Measurements from ENCODE around the gene MED17. TPM values are rescaled to one million over a fixed set of nuclear protein-coding genes. Genes with fewer than 3 reads are reported as not detected.
"Not testable (repeated sequence)": the region's sequence is repeated elsewhere in the genome, so short reads cannot be mapped to it uniquely, and the experiment has no call there.

MED17 gene
- total and polyA plus RNA-seq, 2 donors: 26.8 to 27.6 TPM

- H3K9me3 ChIP-seq (ENCODE audit: control insufficient read depth in 2 of 2, insufficient read depth in 1 of 2, low read length in 1 of 2): peaks cover 0 to 4% of the 10 kb centered on the region in 2 donors
- no peak overlapping the region for H3K27ac ChIP-seq (ENCODE audit: low read depth in 1 of 2, low read length in 1 of 2)
- H3K4me1 ChIP-seq (ENCODE audit: control insufficient read depth in 2 of 2, insufficient read depth in 2 of 2, low read length in 2 of 2): no peaks in the 10 kb centered on the region
- H3K4me3 ChIP-seq (ENCODE audit: low read length in 2 of 2): no peak overlapping the region
- no peaks in the 10 kb centered on the region for H3K27me3 ChIP-seq (ENCODE audit: control insufficient read depth in 2 of 2, insufficient read depth in 1 of 2, low read length in 1 of 2)
- no peak for DNase-seq (ENCODE audit: low read depth in 6 of 9, low spot score in 9 of 9)
- peaks cover 18 to 22% of the 10 kb centered on the region in 2 donors for H3K36me3 ChIP-seq (ENCODE audit: control insufficient read depth in 2 of 2, insufficient read depth in 2 of 2, low read length in 1 of 2)
- 96% methylated on average over 5 of the region's 5 CpGs for WGBS
These were observed 17.6 kb upstream of the MED17 start for GRCh38 chr11:93766504-93766903.

GRCh38 chr11:93767018-93767417 is 17.1 kb upstream of the MED17 start:
- peaks cover 0 to 6% of the 10 kb centered on the region in 2 donors for H3K9me3 ChIP-seq (ENCODE audit: control insufficient read depth in 2 of 2, insufficient read depth in 1 of 2, low read length in 1 of 2)
- no peak overlapping the region for H3K4me3 ChIP-seq (ENCODE audit: low read length in 2 of 2)
- no peaks in the 10 kb centered on the region for H3K27me3 ChIP-seq (ENCODE audit: control insufficient read depth in 2 of 2, insufficient read depth in 1 of 2, low read length in 1 of 2)
- H3K4me1 ChIP-seq (ENCODE audit: control insufficient read depth in 2 of 2, insufficient read depth in 2 of 2, low read length in 2 of 2): no peaks in the 10 kb centered on the region
- no peak for DNase-seq (ENCODE audit: low read depth in 6 of 9, low spot score in 9 of 9)
- H3K27ac ChIP-seq (ENCODE audit: low read depth in 1 of 2, low read length in 1 of 2): no peak overlapping the region
- H3K36me3 ChIP-seq (ENCODE audit: control insufficient read depth in 2 of 2, insufficient read depth in 2 of 2, low read length in 1 of 2): peaks cover 16 to 20% of the 10 kb centered on the region in 2 donors
- WGBS: 96% methylated on average over 3 of the region's 3 CpGs

GRCh38 chr11:93770160-93770559 is 13.9 kb upstream of the MED17 start:
- no peaks in the 10 kb centered on the region for H3K36me3 ChIP-seq (ENCODE audit: control insufficient read depth in 2 of 2, insufficient read depth in 2 of 2, low read length in 1 of 2)
- H3K27me3 ChIP-seq (ENCODE audit: control insufficient read depth in 2 of 2, insufficient read depth in 1 of 2, low read length in 1 of 2): no peaks in the 10 kb centered on the region
- H3K4me3 ChIP-seq (ENCODE audit: low read length in 2 of 2): no peak overlapping the region
- no peak overlapping the region for H3K27ac ChIP-seq (ENCODE audit: low read depth in 1 of 2, low read length in 1 of 2)
- WGBS: 82% methylated on average over 1 of the region's 1 CpG
- H3K4me1 ChIP-seq (ENCODE audit: control insufficient read depth in 2 of 2, insufficient read depth in 2 of 2, low read length in 2 of 2): no peaks in the 10 kb centered on the region
- peaks cover 0 to 28% of the 10 kb centered on the region in 2 donors for H3K9me3 ChIP-seq (ENCODE audit: control insufficient read depth in 2 of 2, insufficient read depth in 1 of 2, low read length in 1 of 2)
- no peak for DNase-seq (ENCODE audit: low read depth in 6 of 9, low spot score in 9 of 9)

GRCh38 chr11:93772123-93772522 is 12.0 kb upstream of the MED17 start:
- no peaks in the 10 kb centered on the region for H3K36me3 ChIP-seq (ENCODE audit: control insufficient read depth in 2 of 2, insufficient read depth in 2 of 2, low read length in 1 of 2)
- no peak overlapping the region for H3K4me3 ChIP-seq (ENCODE audit: low read length in 2 of 2)
- no peak for DNase-seq (ENCODE audit: low read depth in 6 of 9, low spot score in 9 of 9)
- peaks cover 0 to 27% of the 10 kb centered on the region in 2 donors for H3K9me3 ChIP-seq (ENCODE audit: control insufficient read depth in 2 of 2, insufficient read depth in 1 of 2, low read length in 1 of 2)
- H3K27me3 ChIP-seq (ENCODE audit: control insufficient read depth in 2 of 2, insufficient read depth in 1 of 2, low read length in 1 of 2): no peaks in the 10 kb centered on the region
- 98% methylated on average over 4 of the region's 4 CpGs for WGBS
- no peak overlapping the region for H3K27ac ChIP-seq (ENCODE audit: low read depth in 1 of 2, low read length in 1 of 2)
- H3K4me1 ChIP-seq (ENCODE audit: control insufficient read depth in 2 of 2, insufficient read depth in 2 of 2, low read length in 2 of 2): no peaks in the 10 kb centered on the region

GRCh38 chr11:93773045-93773477 is 11.0 kb upstream of the MED17 start:
- H3K36me3 ChIP-seq (ENCODE audit: control insufficient read depth in 2 of 2, insufficient read depth in 2 of 2, low read length in 1 of 2): no peaks in the 10 kb centered on the region
- H3K27me3 ChIP-seq (ENCODE audit: control insufficient read depth in 2 of 2, insufficient read depth in 1 of 2, low read length in 1 of 2): no peaks in the 10 kb centered on the region
- H3K4me1 ChIP-seq (ENCODE audit: control insufficient read depth in 2 of 2, insufficient read depth in 2 of 2, low read length in 2 of 2): no peaks in the 10 kb centered on the region
- peaks cover 0 to 24% of the 10 kb centered on the region in 2 donors for H3K9me3 ChIP-seq (ENCODE audit: control insufficient read depth in 2 of 2, insufficient read depth in 1 of 2, low read length in 1 of 2)
- WGBS: over 99% methylated on average over 3 of the region's 3 CpGs
- no peak overlapping the region for H3K27ac ChIP-seq (ENCODE audit: low read depth in 1 of 2, low read length in 1 of 2)
- DNase-seq (ENCODE audit: low read depth in 6 of 9, low spot score in 9 of 9): no peak
- no peak overlapping the region for H3K4me3 ChIP-seq (ENCODE audit: low read length in 2 of 2)

GRCh38 chr11:93773601-93774200 is 10.4 kb upstream of the MED17 start:
- Histone ChIP-seq H3K36me3 (ENCODE audit: control insufficient read depth in 2 of 2, insufficient read depth in 2 of 2, low read length in 1 of 2) (no peaks in the 10 kb centered on the region), H3K9me3 (ENCODE audit: control insufficient read depth in 2 of 2, insufficient read depth in 1 of 2, low read length in 1 of 2) (peaks cover 0 to 24% of the 10 kb centered on the region in 2 donors), H3K27ac (ENCODE audit: low read depth in 1 of 2, low read length in 1 of 2) (no peak overlapping the region), H3K4me3 (ENCODE audit: low read length in 2 of 2) (no peak overlapping the region), H3K27me3 (ENCODE audit: control insufficient read depth in 2 of 2, insufficient read depth in 1 of 2, low read length in 1 of 2) (no peaks in the 10 kb centered on the region), H3K4me1 (ENCODE audit: control insufficient read depth in 2 of 2, insufficient read depth in 2 of 2, low read length in 2 of 2) (no peaks in the 10 kb centered on the region)
- 94% methylated on average over 10 of the region's 10 CpGs for WGBS
- DNase-seq (ENCODE audit: low read depth in 6 of 9, low spot score in 9 of 9): no peak

- 96% methylated on average over 3 of the region's 3 CpGs for WGBS
- not testable (repeated sequence) for DNase-seq (ENCODE audit: low read depth in 6 of 9, low spot score in 9 of 9); H3K4me3 ChIP-seq (ENCODE audit: low read length in 2 of 2); H3K27ac ChIP-seq (ENCODE audit: low read depth in 1 of 2, low read length in 1 of 2); H3K27me3 ChIP-seq (ENCODE audit: control insufficient read depth in 2 of 2, insufficient read depth in 1 of 2, low read length in 1 of 2); H3K36me3 ChIP-seq (ENCODE audit: control insufficient read depth in 2 of 2, insufficient read depth in 2 of 2, low read length in 1 of 2); H3K4me1 ChIP-seq (ENCODE audit: control insufficient read depth in 2 of 2, insufficient read depth in 2 of 2, low read length in 2 of 2)
- H3K9me3 ChIP-seq (ENCODE audit: control insufficient read depth in 2 of 2, insufficient read depth in 1 of 2, low read length in 1 of 2): peaks cover 0 to 24% of the 10 kb centered on the region in 2 donors
These were observed 9.5 kb upstream of the MED17 start for GRCh38 chr11:93774560-93774959.

- Histone ChIP-seq H3K4me3 (ENCODE audit: low read length in 2 of 2) (no peak overlapping the region), H3K27ac (ENCODE audit: low read depth in 1 of 2, low read length in 1 of 2) (no peak overlapping the region)
- 88% methylated on average over 2 of the region's 2 CpGs for WGBS
These were observed 8.8 kb upstream of the MED17 start for GRCh38 chr11:93775289-93775688.

GRCh38 chr11:93783362-93783761 is 720 bp upstream of the MED17 start:
- H3K27ac ChIP-seq (ENCODE audit: low read depth in 1 of 2, low read length in 1 of 2): no peak overlapping the region
- no peaks in the 10 kb centered on the region for H3K27me3 ChIP-seq (ENCODE audit: control insufficient read depth in 2 of 2, insufficient read depth in 1 of 2, low read length in 1 of 2)
- H3K4me3 ChIP-seq (ENCODE audit: low read length in 2 of 2): peak overlapping the region; percentile 94 to 97
- peaks cover 0 to 3% of the 10 kb centered on the region in 2 donors for H3K9me3 ChIP-seq (ENCODE audit: control insufficient read depth in 2 of 2, insufficient read depth in 1 of 2, low read length in 1 of 2)
- no peak for DNase-seq (ENCODE audit: low read depth in 6 of 9, low spot score in 9 of 9)
- WGBS: 69% methylated on average over 7 of the region's 7 CpGs
- H3K4me1 ChIP-seq (ENCODE audit: control insufficient read depth in 2 of 2, insufficient read depth in 2 of 2, low read length in 2 of 2): peaks cover 10% of the 10 kb centered on the region in 2 donors
- H3K36me3 ChIP-seq (ENCODE audit: control insufficient read depth in 2 of 2, insufficient read depth in 2 of 2, low read length in 1 of 2): peaks cover 0 to 6% of the 10 kb centered on the region in 2 donors

More at GRCh38 chr11:93775289-93775688, 8.8 kb upstream of the MED17 start:
- Histone ChIP-seq H3K27me3 (ENCODE audit: control insufficient read depth in 2 of 2, insufficient read depth in 1 of 2, low read length in 1 of 2) (no peaks in the 10 kb centered on the region), H3K9me3 (ENCODE audit: control insufficient read depth in 2 of 2, insufficient read depth in 1 of 2, low read length in 1 of 2) (peaks cover 0 to 27% of the 10 kb centered on the region in 2 donors), H3K4me1 (ENCODE audit: control insufficient read depth in 2 of 2, insufficient read depth in 2 of 2, low read length in 2 of 2) (no peaks in the 10 kb centered on the region), H3K36me3 (ENCODE audit: control insufficient read depth in 2 of 2, insufficient read depth in 2 of 2, low read length in 1 of 2) (no peaks in the 10 kb centered on the region)
- DNase-seq (ENCODE audit: low read depth in 6 of 9, low spot score in 9 of 9): no peak
